COLO829 (cell line): Measurements from ENCODE around the gene GLIS2.

Source experiments
- DNase-seq: peaks from one replicate; pipeline ENCODE4 v3.0.0; 2012; ENCODE audit warnings: low spot score

The GLIS2 gene

GRCh38 chr16:4371357-4372000 lies 55.6 kb downstream of the GLIS2 start, which contains the start of gene VASN:
TSS of gene VASN (plus strand) at chr16:4371848. CDS start at chr16:4380878, 9,030 bp downstream.
- DNase-seq = peak; percentile 70

GRCh38 chr16:4372001-4372577 lies 56.2 kb downstream of the GLIS2 start:
- DNase-seq = no peak

- DNase-seq = peak; percentile 69
These were observed 56.9 kb downstream of the GLIS2 start for GRCh38 chr16:4372578-4373355.

- no peak for DNase-seq
These were observed 57.6 kb downstream of the GLIS2 start for GRCh38 chr16:4373356-4373908.

GRCh38 chr16:4373909-4374742 lies 58.3 kb downstream of the GLIS2 start:
- DNase-seq = peak; percentile 29

GRCh38 chr16:4375717-4376116 lies 59.9 kb downstream of the GLIS2 start:
- no peak for DNase-seq

- DNase-seq = no peak
These were observed 60.4 kb downstream of the GLIS2 start for GRCh38 chr16:4376126-4376892.

- DNase-seq = no peak
These were observed 61.2 kb downstream of the GLIS2 start for GRCh38 chr16:4376893-4377572.

- DNase-seq = no peak
These were observed 61.8 kb downstream of the GLIS2 start for GRCh38 chr16:4377573-4378154.

GRCh38 chr16:4378161-4378666 lies 62.3 kb downstream of the GLIS2 start:
- DNase-seq = no peak

GRCh38 chr16:4378999-4379690 lies 63.3 kb downstream of the GLIS2 start:
- DNase-seq = no peak

- DNase-seq = no peak
These were observed 64.5 kb downstream of the GLIS2 start for GRCh38 chr16:4380119-4381063.

- no peak for DNase-seq
These were observed 65.4 kb downstream of the GLIS2 start for GRCh38 chr16:4381072-4381934.

GRCh38 chr16:4381935-4382794 lies 66.3 kb downstream of the GLIS2 start:
- DNase-seq = no peak

- DNase-seq = no peak
These were observed 67.0 kb downstream of the GLIS2 start for GRCh38 chr16:4382795-4383357.
